HepG2 (cell line): ENCODE measurements around the gene SESN2. TPM values are rescaled to one million over a fixed set of nuclear protein-coding genes. Genes with fewer than 3 reads are reported as not detected.

Experiments
- DBP ChIP-seq: sonication (generic); formaldehyde crosslinking; IDR thresholded peaks from 2 replicates; pipeline ENCODE4 v1.4.0; 2020; ENCODE audit warnings: missing genetic modification reagents; ENCODE audit errors: not compliant biosample characterization
- HNF4G ChIP-seq, 2 experiments: sonication (generic) in 1 of 2; formaldehyde crosslinking in 1 of 2; IDR thresholded peaks; 2 replicates each; pipeline versions ENCODE4 v1.4.0 to v1.6.1; 2011 to 2020; ENCODE audit warnings: borderline replicate concordance in 2 of 2, low read depth in 2 of 2, mild to moderate bottlenecking in 2 of 2, low read length in 1 of 2, missing genetic modification reagents in 1 of 2, moderate library complexity in 1 of 2
- KMT2A ChIP-seq: sonication (generic); formaldehyde crosslinking; IDR thresholded peaks from 2 replicates; pipeline ENCODE4 v1.4.0; 2020; ENCODE audit warnings: missing genetic modification reagents
- NFYC ChIP-seq: IDR thresholded peaks from 2 replicates; pipeline ENCODE4 v1.6.1; 2016; ENCODE audit warnings: missing genetic modification reagents, missing compliant biosample characterization
- POLR2A ChIP-seq, 2 experiments: IDR thresholded peaks; 2 replicates each; pipeline ENCODE4 v1.6.1; 2011; ENCODE audit warnings: low read depth in 2 of 2, low read length in 2 of 2, mild to moderate bottlenecking in 1 of 2, moderate library complexity in 1 of 2; ENCODE audit not compliant: insufficient read depth in 1 of 2
- POLR2G ChIP-seq: fragments of 200-400 bp; formaldehyde crosslinking; IDR thresholded peaks from 2 replicates; pipeline ENCODE4 v1.6.1; 2018; ENCODE audit warnings: mild to moderate bottlenecking, low read depth, low read length, moderate library complexity
- SALL2 ChIP-seq: sonication (generic); formaldehyde crosslinking; IDR thresholded peaks from 2 replicates; pipeline ENCODE4 v1.8.1; 2023; ENCODE audit warnings: mild to moderate bottlenecking, missing genetic modification reagents, inconsistent platforms
- TAF15 ChIP-seq: fragments of 200-400 bp; formaldehyde crosslinking; IDR thresholded peaks from one replicate; pipeline ENCODE4 v1.6.1; 2018; ENCODE audit warnings: mild to moderate bottlenecking, low read depth, low read length; ENCODE audit not compliant: poor library complexity, severe bottlenecking
- ZNF383 ChIP-seq: sonication (generic); formaldehyde crosslinking; IDR thresholded peaks from 2 replicates; pipeline ENCODE4 v1.4.0; 2020; ENCODE audit warnings: missing genetic modification reagents, mild to moderate bottlenecking, borderline replicate concordance
- ZNF768 ChIP-seq: sonication (generic); formaldehyde crosslinking; IDR thresholded peaks from 2 replicates; pipeline ENCODE4 v1.4.0; 2020; ENCODE audit warnings: missing genetic modification reagents
- ZSCAN20 ChIP-seq: sonication (generic); formaldehyde crosslinking; IDR thresholded peaks from 2 replicates; pipeline ENCODE4 v1.4.0; 2020; ENCODE audit warnings: missing genetic modification reagents, mild to moderate bottlenecking, borderline replicate concordance
- polyA plus RNA-seq, 8 experiments: library from polyadenylated mRNA; depleted of rRNA in 3 of 8; stranded (reverse) in 7 of 8; unstranded in 1 of 8; fragments of >200 nt; fragmentation: Illumina TruSeq in 4 of 8; extraction: Trizol in 4 of 8; gene quantifications; 2 replicates each; pipeline versions ENCODE4 v1.2.1 to v1.2.3, GENCODE V29; 2011 to 2016; ENCODE audit warnings: low read depth in 4 of 8, missing spikeins in 1 of 8, mixed read lengths in 1 of 8; ENCODE audit not compliant: insufficient read depth in 1 of 8
- total RNA-seq, 5 experiments: library from RNA; depleted of rRNA; stranded (reverse); fragments of >200 nt; fragmentation: Illumina TruSeq; extraction: Trizol; gene quantifications; 2 replicates each; pipeline ENCODE4 v1.2.3, GENCODE V29; 2016; ENCODE audit warnings: low read depth in 1 of 5
- TF ChIP-seq, protein P1 (sequence below), 2 experiments: sonication (generic) in 1 of 2; formaldehyde crosslinking in 1 of 2; IDR thresholded peaks; 2 replicates each; pipeline versions ENCODE4 v1.4.0 to v1.6.1; 2016 to 2020; ENCODE audit warnings: borderline replicate concordance in 1 of 2, low read depth in 1 of 2, mild to moderate bottlenecking in 1 of 2, missing genetic modification reagents in 1 of 2

Gene SESN2
- total and polyA plus RNA-seq, 2 of the 13 experiments (the other 11 are each of a cell fraction or from before 2014, with no cell fraction given): 13.2 to 19.1 TPM

GRCh38 chr1:28257736-28258135, 1.6 kb upstream of the SESN2 start (continued):
- TF ChIP-seq, protein P1, sequence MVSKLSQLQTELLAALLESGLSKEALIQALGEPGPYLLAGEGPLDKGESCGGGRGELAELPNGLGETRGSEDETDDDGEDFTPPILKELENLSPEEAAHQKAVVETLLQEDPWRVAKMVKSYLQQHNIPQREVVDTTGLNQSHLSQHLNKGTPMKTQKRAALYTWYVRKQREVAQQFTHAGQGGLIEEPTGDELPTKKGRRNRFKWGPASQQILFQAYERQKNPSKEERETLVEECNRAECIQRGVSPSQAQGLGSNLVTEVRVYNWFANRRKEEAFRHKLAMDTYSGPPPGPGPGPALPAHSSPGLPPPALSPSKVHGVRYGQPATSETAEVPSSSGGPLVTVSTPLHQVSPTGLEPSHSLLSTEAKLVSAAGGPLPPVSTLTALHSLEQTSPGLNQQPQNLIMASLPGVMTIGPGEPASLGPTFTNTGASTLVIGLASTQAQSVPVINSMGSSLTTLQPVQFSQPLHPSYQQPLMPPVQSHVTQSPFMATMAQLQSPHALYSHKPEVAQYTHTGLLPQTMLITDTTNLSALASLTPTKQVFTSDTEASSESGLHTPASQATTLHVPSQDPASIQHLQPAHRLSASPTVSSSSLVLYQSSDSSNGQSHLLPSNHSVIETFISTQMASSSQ (IDR thresholded peaks at IDR 0.05; ENCODE audit: low read depth): no peak
- TF ChIP-seq, protein P1 (CRISPR knock-in tag; IDR thresholded peaks at IDR 0.05; ENCODE audit: borderline replicate concordance): no peak
- TF ChIP-seq KMT2A: no peak
- TF ChIP-seq TAF15: no peak
- TF ChIP-seq DBP: no peak
- no peak for TF ChIP-seq POLR2G
- no peak for TF ChIP-seq HNF4G (IDR thresholded peaks at IDR 0.05; ENCODE audit: borderline replicate concordance, low read depth, low read length)
- TF ChIP-seq HNF4G (CRISPR knock-in tag; IDR thresholded peaks at IDR 0.05; ENCODE audit: borderline replicate concordance, low read depth): no peak
- no peak for TF ChIP-seq POLR2A (IDR thresholded peaks at IDR 0.05; ENCODE audit: insufficient read depth in 1 of 2, low read depth in 2 of 2, low read length in 2 of 2)
- no peak for TF ChIP-seq NFYC (CRISPR knock-in tag)
- no peak for TF ChIP-seq ZSCAN20 (CRISPR knock-in tag)
- no peak for TF ChIP-seq SALL2 (CRISPR knock-in tag)
- TF ChIP-seq ZNF383 (CRISPR knock-in tag): no peak
- TF ChIP-seq ZNF768 (CRISPR knock-in tag): no peak
